Colonic mucosa (tissue), 4 donors: ENCODE data around the gene C19orf25. TPM values are rescaled to one million over a fixed set of nuclear protein-coding genes. Genes with fewer than 3 reads are reported as not detected.
A peak's percentile ranks its signal among the peaks of the same experiment; 100 is the strongest.

Source experiments
- DNase-seq: peaks from one replicate; pipeline ENCODE4 v3.0.0-alpha.2; 2020
- H3K27ac ChIP-seq: fragments of 200-600 bp; one replicate; pipeline ENCODE4 v1.8.0; 2021
- H3K27me3 ChIP-seq: fragments of 200-600 bp; one replicate; pipeline ENCODE4 v1.8.0; 2021
- H3K36me3 ChIP-seq: fragments of 200-600 bp; one replicate; pipeline ENCODE4 v1.8.0; 2021
- H3K4me1 ChIP-seq: fragments of 200-600 bp; one replicate; pipeline ENCODE4 v1.8.0; 2021; ENCODE audit warnings: mild to moderate bottlenecking
- H3K4me3 ChIP-seq: fragments of 200-600 bp; one replicate; pipeline ENCODE4 v1.8.0; 2021
- H3K9ac ChIP-seq, 2 donors: one replicate each; pipeline ENCODE4 v1.7.0; 2013; ENCODE audit warnings: control low read depth in 2 of 2, low read depth in 2 of 2, low read length in 2 of 2
- H3K9me3 ChIP-seq: fragments of 200-600 bp; one replicate; pipeline ENCODE4 v1.8.0; 2021
- intact Hi-C: fragments of 100-400 bp; cut with DNase I; formaldehyde crosslinking; loops from one replicate; pipeline ENCODE4 v1.14.1; 2022
- total RNA-seq, 2 donors: library from RNA; stranded (reverse); fragmentation: NEBNext Ultra II Directional in 1 of 2; extraction: Animal tissue kit (Norgen Biotek cat#: 25700) in 1 of 2; gene quantifications; one replicate each; pipeline ENCODE4 v1.2.1, GENCODE V29; 2021
- TF ChIP-seq, protein P1 (sequence below): fragments of 200-600 bp; IDR thresholded peaks from one replicate; pipeline ENCODE4 v1.8.0; 2022; ENCODE audit warnings: antibody characterized with exemption, mild to moderate bottlenecking
- donor health status: healthy.
- donor health status: DM: no; HTN: no; CAD: no.
- donor health status: DM: no; HTN: no; CAD: no.

The C19orf25 gene
- total RNA-seq, 2 donors from 2014 or later, result 27.3 to 46.9 TPM

GRCh38 chr19:1507192-1507660 lies 28.2 kb upstream of the C19orf25 start:
- Histone ChIP-seq H3K9me3 (no peaks in the 10 kb centered on the region), H3K4me1 (peaks cover 7% of the 10 kb centered on the region), H3K27me3 (peaks cover 23% of the 10 kb centered on the region), H3K27ac (no peak overlapping the region), H3K4me3 (no peak overlapping the region), H3K36me3 (no peaks in the 10 kb centered on the region), H3K9ac (no peak overlapping the region)
- intact Hi-C loops, result no loop called here
- TF ChIP-seq, protein P1, sequence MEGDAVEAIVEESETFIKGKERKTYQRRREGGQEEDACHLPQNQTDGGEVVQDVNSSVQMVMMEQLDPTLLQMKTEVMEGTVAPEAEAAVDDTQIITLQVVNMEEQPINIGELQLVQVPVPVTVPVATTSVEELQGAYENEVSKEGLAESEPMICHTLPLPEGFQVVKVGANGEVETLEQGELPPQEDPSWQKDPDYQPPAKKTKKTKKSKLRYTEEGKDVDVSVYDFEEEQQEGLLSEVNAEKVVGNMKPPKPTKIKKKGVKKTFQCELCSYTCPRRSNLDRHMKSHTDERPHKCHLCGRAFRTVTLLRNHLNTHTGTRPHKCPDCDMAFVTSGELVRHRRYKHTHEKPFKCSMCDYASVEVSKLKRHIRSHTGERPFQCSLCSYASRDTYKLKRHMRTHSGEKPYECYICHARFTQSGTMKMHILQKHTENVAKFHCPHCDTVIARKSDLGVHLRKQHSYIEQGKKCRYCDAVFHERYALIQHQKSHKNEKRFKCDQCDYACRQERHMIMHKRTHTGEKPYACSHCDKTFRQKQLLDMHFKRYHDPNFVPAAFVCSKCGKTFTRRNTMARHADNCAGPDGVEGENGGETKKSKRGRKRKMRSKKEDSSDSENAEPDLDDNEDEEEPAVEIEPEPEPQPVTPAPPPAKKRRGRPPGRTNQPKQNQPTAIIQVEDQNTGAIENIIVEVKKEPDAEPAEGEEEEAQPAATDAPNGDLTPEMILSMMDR, result no peak
- DNase-seq, result no peak

- H3K27ac ChIP-seq, result no peak overlapping the region
- H3K9me3 ChIP-seq, result no peaks in the 10 kb centered on the region
- peaks cover 19% of the 10 kb centered on the region for H3K27me3 ChIP-seq
- intact Hi-C loops, result no loop called here
- H3K9ac ChIP-seq, result no peak overlapping the region
- TF ChIP-seq, protein P1, result no peak
- DNase-seq, result no peak
- H3K4me1 ChIP-seq, result peaks cover 7% of the 10 kb centered on the region
- H3K4me3 ChIP-seq, result no peak overlapping the region
- no peaks in the 10 kb centered on the region for H3K36me3 ChIP-seq
These were observed 27.2 kb upstream of the C19orf25 start for GRCh38 chr19:1505991-1506881.

DNA sequence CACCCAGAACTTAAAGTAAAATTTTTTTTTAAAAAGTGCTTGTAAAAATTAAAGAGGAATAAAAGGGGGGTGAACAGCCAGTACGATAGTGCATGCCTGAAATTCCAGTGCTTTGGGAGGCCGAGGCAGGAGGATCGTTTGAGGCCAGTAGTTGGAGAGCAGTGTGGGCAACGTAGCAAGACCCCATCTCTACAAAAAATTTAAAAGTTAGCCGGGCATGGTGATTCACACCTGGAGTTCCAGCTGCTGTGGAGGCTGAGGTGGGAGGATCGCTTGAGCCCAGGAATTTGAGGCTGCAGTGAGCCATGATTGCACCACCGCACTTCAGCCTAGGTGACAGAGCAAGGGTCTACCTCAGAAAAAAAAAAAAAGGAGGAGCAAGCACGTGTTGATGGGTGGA lies 26.0 kb upstream of the C19orf25 start:
- H3K27me3 ChIP-seq, result peaks cover 19% of the 10 kb centered on the region
- no peak overlapping the region for H3K27ac ChIP-seq
- H3K9ac ChIP-seq, result no peak overlapping the region
- intact Hi-C loops, result no loop called here
- H3K4me3 ChIP-seq, result no peak overlapping the region
- TF ChIP-seq, protein P1, result no peak
- H3K36me3 ChIP-seq, result no peaks in the 10 kb centered on the region
- peaks cover 7% of the 10 kb centered on the region for H3K4me1 ChIP-seq
- no peaks in the 10 kb centered on the region for H3K9me3 ChIP-seq
- DNase-seq, result no peak

GRCh38 chr19:1503925-1504773 lies 25.1 kb upstream of the C19orf25 start:
- H3K36me3 ChIP-seq, result no peaks in the 10 kb centered on the region
- TF ChIP-seq, protein P1, result no peak
- H3K9me3 ChIP-seq, result no peaks in the 10 kb centered on the region
- no peak for DNase-seq
- peaks cover 7% of the 10 kb centered on the region for H3K4me1 ChIP-seq
- intact Hi-C loops, result no loop called here
- no peak overlapping the region for H3K27ac ChIP-seq
- H3K4me3 ChIP-seq, result no peak overlapping the region
- H3K9ac ChIP-seq, result no peak overlapping the region
- peaks cover 19% of the 10 kb centered on the region for H3K27me3 ChIP-seq

DNA sequence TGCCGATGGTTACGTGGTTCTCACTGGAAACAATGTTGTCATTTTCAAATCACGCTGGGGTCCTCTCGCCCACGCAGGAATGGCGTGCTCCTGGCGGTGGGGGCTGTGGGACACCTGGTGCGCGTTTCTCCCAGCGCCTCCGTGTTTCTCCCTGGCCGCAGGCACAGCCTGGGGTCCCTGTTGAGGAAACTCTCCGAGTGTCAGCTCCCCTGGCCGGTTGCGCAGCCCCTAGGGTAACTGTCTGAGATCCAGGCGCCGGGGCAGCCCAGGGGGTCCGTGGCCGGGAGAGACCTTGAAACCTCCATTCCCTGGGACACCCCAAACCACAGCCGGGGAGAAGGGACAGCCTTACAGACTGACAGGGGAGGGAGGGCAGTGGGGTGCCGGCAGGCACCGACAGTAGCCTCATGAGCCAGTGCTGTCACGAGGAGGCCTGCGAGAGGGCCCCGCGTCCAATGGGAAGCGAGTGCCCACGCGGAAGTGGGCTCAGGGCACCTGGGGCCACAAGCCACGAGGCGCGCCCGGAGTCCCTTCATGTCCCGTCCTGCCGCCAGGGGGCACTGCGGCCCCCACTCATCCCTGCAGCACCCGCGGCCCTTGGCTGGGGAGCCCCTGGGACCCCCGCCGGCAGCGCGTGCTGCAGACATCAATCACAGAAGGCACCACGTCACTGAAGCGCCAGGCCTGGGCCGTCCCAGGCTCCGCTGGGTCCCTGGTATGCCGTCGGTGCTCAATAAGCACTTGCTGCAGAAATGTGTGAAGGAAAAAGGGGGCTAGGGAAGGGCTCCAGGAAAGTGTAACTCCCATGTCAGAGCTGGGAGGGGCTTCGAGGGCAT lies 24.3 kb upstream of the C19orf25 start:
- intact Hi-C loops, result no loop called here
- peaks cover 7% of the 10 kb centered on the region for H3K4me1 ChIP-seq
- no peaks in the 10 kb centered on the region for H3K36me3 ChIP-seq
- no peaks in the 10 kb centered on the region for H3K9me3 ChIP-seq
- TF ChIP-seq, protein P1, result peak; percentile 85
- peak; percentile 62 for DNase-seq
- peak overlapping the region in 1 of 2 donors; percentile 12 for H3K9ac ChIP-seq
- no peak overlapping the region for H3K27ac ChIP-seq
- peaks cover 19% of the 10 kb centered on the region for H3K27me3 ChIP-seq
- H3K4me3 ChIP-seq, result peak overlapping the region; percentile 5
